PC-3 (cell line): Measurements from ENCODE around the gene CTNNBIP1. TPM values are rescaled to one million over a fixed set of nuclear protein-coding genes. Genes with fewer than 3 reads are reported as not detected.

ENCODE experiments used
- ATAC-seq: fragments of 200-7000 bp; cut with Tn5 transposase; 2 replicates; pipeline ENCODE4 v1.9.1; 2020; ENCODE audit warnings: mild to moderate bottlenecking, moderate library complexity
- BruUV-seq: library from RNA; stranded (reverse); fragments of 400-500 nt; replicated peaks from 2 replicates; lab custom pipeline; 2021; lab: Mats Ljungman, UMichigan
- CTCF ChIA-PET: fragments of 300-600 bp; sonication (Branson Sonifier 250); formaldehyde crosslinking; loops from one replicate; lab custom pipeline; 2022; ENCODE audit warnings: antibody characterized with exemption; lab: Charles Lee
- POLR2A ChIA-PET: fragments of 300-600 bp; sonication (Branson Sonifier 250); formaldehyde crosslinking; loops from one replicate; lab custom pipeline; 2022; ENCODE audit warnings: antibody characterized with exemption; ENCODE audit not compliant: unreplicated experiment; lab: Charles Lee
- DNase-seq: peaks from one replicate; pipeline ENCODE4 v3.0.0-alpha.2; 2015
- H2AFZ ChIP-seq: fragments of 300-600 bp; sonication (generic); 2 replicates; pipeline ENCODE4 v1.6.0; 2016; ENCODE audit warnings: antibody characterized with exemption, low read length
- H3F3A ChIP-seq: fragments of 300-600 bp; sonication (generic); one replicate; pipeline ENCODE4 v1.6.0; 2017; ENCODE audit warnings: antibody characterized with exemption, low read length, control low read depth, mild to moderate bottlenecking; ENCODE audit not compliant: unreplicated experiment
- H3K27ac ChIP-seq: fragments of 300-600 bp; sonication (generic); 2 replicates; pipeline ENCODE4 v1.5.1; 2016; ENCODE audit warnings: mild to moderate bottlenecking, low read length
- H3K27me3 ChIP-seq: fragments of 300-600 bp; sonication (generic); 2 replicates; pipeline ENCODE4 v1.6.1; 2016; ENCODE audit warnings: low read length, mixed read lengths
- H3K36me3 ChIP-seq: fragments of 300-600 bp; sonication (generic); 2 replicates; pipeline ENCODE4 v1.6.1; 2016; ENCODE audit warnings: low read depth, mixed run types, low read length, mixed read lengths
- H3K4me1 ChIP-seq: fragments of 300-600 bp; sonication (generic); 2 replicates; pipeline ENCODE4 v1.5.1; 2016; ENCODE audit warnings: low read length; ENCODE audit not compliant: insufficient read depth
- H3K4me2 ChIP-seq: fragments of 300-600 bp; sonication (generic); 2 replicates; pipeline ENCODE4 v1.6.0; 2016; ENCODE audit warnings: low read length
- H3K4me3 ChIP-seq: fragments of 300-600 bp; sonication (generic); 2 replicates; pipeline ENCODE4 v1.5.1; 2016; ENCODE audit warnings: mild to moderate bottlenecking, low read length, mixed read lengths
- H3K79me2 ChIP-seq: fragments of 300-600 bp; sonication (generic); 2 replicates; pipeline ENCODE4 v1.6.1; 2017; ENCODE audit warnings: low read length, mixed read lengths
- H3K9ac ChIP-seq: fragments of 300-600 bp; sonication (generic); 2 replicates; pipeline ENCODE4 v1.6.0; 2016; ENCODE audit warnings: mild to moderate bottlenecking, low read length
- H3K9me2 ChIP-seq: fragments of 300-600 bp; sonication (generic); replicated peaks from 2 replicates; pipeline ENCODE4 v1.6.1; 2016; ENCODE audit warnings: mixed run types, low read length, mixed read lengths
- H3K9me3 ChIP-seq: fragments of 300-600 bp; sonication (generic); 2 replicates; pipeline ENCODE4 v1.6.1; 2016; ENCODE audit warnings: low read length, mixed read lengths
- H4K20me1 ChIP-seq: fragments of 300-600 bp; sonication (generic); 2 replicates; pipeline ENCODE4 v1.6.1; 2016; ENCODE audit warnings: low read length, mixed read lengths
- EZH2 ChIP-seq: fragments of 300-600 bp; sonication (generic); IDR thresholded peaks from one replicate; pipeline ENCODE4 v1.6.1; 2017; ENCODE audit warnings: antibody characterized with exemption, mild to moderate bottlenecking, low read length; ENCODE audit not compliant: unreplicated experiment
- EZH2phosphoT487 ChIP-seq: fragments of 300-600 bp; sonication (generic); IDR thresholded peaks from 2 replicates; pipeline ENCODE4 v1.6.1; 2018; ENCODE audit warnings: mild to moderate bottlenecking, antibody characterized with exemption, low read length, borderline replicate concordance
- intact Hi-C: fragments of 100-400 bp; cut with micrococcal nuclease; formaldehyde crosslinking; loops from 2 replicates; pipeline ENCODE4 v1.9.0; 2023
- total RNA-seq: library from RNA; depleted of rRNA; stranded (reverse); fragments of >200 nt; gene quantifications from 2 replicates; pipeline ENCODE4 v1.2.3, GENCODE V29; 2014
- TF ChIP-seq, protein P1 (sequence below): fragments of 300-600 bp; sonication (generic); conservative IDR thresholded peaks from 2 replicates; pipeline ENCODE4 v1.5.1; 2017; ENCODE audit warnings: antibody characterized with exemption, low read depth, mild to moderate bottlenecking, low read length

Gene CTNNBIP1
- total RNA-seq, 1 experiment from 2014 or later: 78.1 TPM

DNA sequence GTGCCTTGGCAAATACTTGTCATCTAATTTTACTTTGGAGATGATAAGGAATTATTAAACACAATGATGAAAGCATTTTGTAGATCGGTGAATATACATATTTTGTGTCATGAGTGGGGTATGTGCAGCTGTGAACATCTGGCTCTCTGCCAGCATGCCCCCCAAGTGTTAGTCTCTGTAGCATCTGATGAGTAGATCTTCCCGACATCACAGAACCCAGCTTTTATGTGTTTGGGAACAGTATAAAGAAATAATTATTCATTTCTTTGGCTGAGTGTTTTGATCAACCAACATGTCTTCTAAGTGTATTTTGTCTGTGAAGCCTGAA is 4.5 kb upstream of the CTNNBIP1 start:
- Histone ChIP-seq H2AFZ (no peak overlapping the region), H3K4me2 (no peak overlapping the region), H3K9me2 (no peaks in the 10 kb centered on the region), H3K9ac (no peak overlapping the region), H3K4me1 (no peaks in the 10 kb centered on the region), H3K79me2 (peaks cover 2% of the 10 kb centered on the region), H3K36me3 (no peaks in the 10 kb centered on the region), H3K27me3 (no peaks in the 10 kb centered on the region), H3K4me3 (no peak overlapping the region), H3K9me3 (no peaks in the 10 kb centered on the region), H3K27ac (no peak overlapping the region), H4K20me1 (no peaks in the 10 kb centered on the region), H3F3A (no peaks in the 10 kb centered on the region)
- intact Hi-C loops: loop anchor here (1.0 to 5.0 kb wide), 2 partner anchors 39 to 132 kb away; no protein-coding TSS in a partner anchor
- TF ChIP-seq, protein P1, sequence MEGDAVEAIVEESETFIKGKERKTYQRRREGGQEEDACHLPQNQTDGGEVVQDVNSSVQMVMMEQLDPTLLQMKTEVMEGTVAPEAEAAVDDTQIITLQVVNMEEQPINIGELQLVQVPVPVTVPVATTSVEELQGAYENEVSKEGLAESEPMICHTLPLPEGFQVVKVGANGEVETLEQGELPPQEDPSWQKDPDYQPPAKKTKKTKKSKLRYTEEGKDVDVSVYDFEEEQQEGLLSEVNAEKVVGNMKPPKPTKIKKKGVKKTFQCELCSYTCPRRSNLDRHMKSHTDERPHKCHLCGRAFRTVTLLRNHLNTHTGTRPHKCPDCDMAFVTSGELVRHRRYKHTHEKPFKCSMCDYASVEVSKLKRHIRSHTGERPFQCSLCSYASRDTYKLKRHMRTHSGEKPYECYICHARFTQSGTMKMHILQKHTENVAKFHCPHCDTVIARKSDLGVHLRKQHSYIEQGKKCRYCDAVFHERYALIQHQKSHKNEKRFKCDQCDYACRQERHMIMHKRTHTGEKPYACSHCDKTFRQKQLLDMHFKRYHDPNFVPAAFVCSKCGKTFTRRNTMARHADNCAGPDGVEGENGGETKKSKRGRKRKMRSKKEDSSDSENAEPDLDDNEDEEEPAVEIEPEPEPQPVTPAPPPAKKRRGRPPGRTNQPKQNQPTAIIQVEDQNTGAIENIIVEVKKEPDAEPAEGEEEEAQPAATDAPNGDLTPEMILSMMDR: no peak
- TF ChIP-seq EZH2 (no peak), EZH2phosphoT487 (no peak)
- no TSS peak for BruUV-seq
- POLR2A ChIA-PET: no interaction called here
- ATAC-seq (no peak), DNase-seq (no peak)
- CTCF ChIA-PET: interaction anchor here (0.6 to 1.5 kb wide), 9 partner anchors 21 to 130 kb away, joined by 3 to 11 read pairs (median 5); no protein-coding TSS in a partner anchor

DNA sequence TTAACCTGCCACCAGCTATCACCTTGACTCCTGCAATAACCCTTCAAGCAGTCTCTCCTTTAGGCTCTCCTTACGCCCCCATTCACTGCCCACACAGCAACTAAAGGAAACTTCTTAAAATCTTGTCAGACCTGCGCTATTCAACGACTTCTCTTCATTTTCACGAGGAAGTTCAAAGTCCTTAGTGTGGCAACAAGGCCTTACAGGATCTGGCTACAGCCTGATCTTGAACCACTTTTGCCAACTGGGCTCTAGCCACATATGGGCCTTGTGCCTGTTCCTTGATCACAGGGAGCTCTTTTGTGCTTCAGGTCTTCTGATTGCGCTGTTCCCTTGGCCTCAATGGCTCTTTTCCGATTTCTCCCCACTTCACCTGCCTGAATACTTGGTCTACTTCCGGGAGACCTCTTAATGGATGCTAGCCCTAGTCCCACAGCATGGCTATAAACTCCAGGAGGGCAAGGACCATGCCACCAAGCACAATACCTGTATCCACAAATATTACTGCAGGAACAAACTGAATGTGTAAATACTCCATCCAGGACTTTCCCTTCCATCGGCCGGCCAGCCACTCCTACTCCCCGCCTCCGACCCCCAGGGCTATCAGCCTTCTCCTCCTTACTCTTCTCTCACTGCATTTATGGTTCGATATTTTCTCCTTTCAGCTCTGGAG is 2.3 kb upstream of the CTNNBIP1 start:
- H3K27me3 ChIP-seq: no peaks in the 10 kb centered on the region
- TF ChIP-seq EZH2phosphoT487 (no peak), EZH2 (no peak)
- TF ChIP-seq, protein P1: no peak
- no peaks in the 10 kb centered on the region for H3F3A ChIP-seq
- H3K4me1 ChIP-seq: peaks cover 9% of the 10 kb centered on the region
- no TSS peak for BruUV-seq
- intact Hi-C loops: loop anchor here (5.0 kb wide), 1 partner anchor 130 kb away; no protein-coding TSS in a partner anchor
- H3K9me2 ChIP-seq: no peaks in the 10 kb centered on the region
- H2AFZ ChIP-seq: no peak overlapping the region
- ChIA-PET POLR2A (interaction anchor here (0.6 kb wide), 1 partner anchor 31 kb away, joined by 4 read pairs; no protein-coding TSS in a partner anchor), CTCF (no interaction called here)
- H3K9ac ChIP-seq: no peak overlapping the region
- H3K27ac ChIP-seq: no peak overlapping the region
- no peak overlapping the region for H3K4me2 ChIP-seq
- H3K36me3 ChIP-seq: no peaks in the 10 kb centered on the region
- no peaks in the 10 kb centered on the region for H3K9me3 ChIP-seq
- H3K4me3 ChIP-seq: no peak overlapping the region
- no peak for ATAC-seq
- no peaks in the 10 kb centered on the region for H4K20me1 ChIP-seq
- H3K79me2 ChIP-seq: peaks cover 21% of the 10 kb centered on the region
- DNase-seq: no peak
